Lung (tissue), 12 donors: ENCODE measurements around the gene RIN3. TPM values are rescaled to one million over a fixed set of nuclear protein-coding genes. Genes with fewer than 3 reads are reported as not detected.

Experiments used
- ATAC-seq: fragments of 200-7000 bp; cut with Tn5 transposase; one replicate; pipeline ENCODE4 v1.9.1; 2020; ENCODE audit warnings: moderate number of reproducible peaks; ENCODE audit not compliant: insufficient read depth, low FRiP score
- DNase-seq, 3 donors: peaks; one replicate each; pipeline ENCODE4 v3.0.0-alpha.2; 2013 to 2017
- H3K27ac ChIP-seq, 2 donors: one replicate each; pipeline ENCODE4 v1.5.1; 2013; ENCODE audit warnings: mild to moderate bottlenecking in 2 of 2, moderate library complexity in 2 of 2, control low read depth in 1 of 2, inconsistent platforms in 1 of 2, low read depth in 1 of 2, low read length in 1 of 2
- H3K27me3 ChIP-seq, 3 donors: one replicate each; pipeline ENCODE4 v1.5.1; 2013; ENCODE audit warnings: low read length in 2 of 3; ENCODE audit not compliant: control insufficient read depth in 3 of 3, insufficient read depth in 3 of 3
- H3K36me3 ChIP-seq, 4 donors: one replicate each; pipeline ENCODE4 v1.5.1; 2013; ENCODE audit warnings: low read length in 4 of 4, mild to moderate bottlenecking in 1 of 4, moderate library complexity in 1 of 4; ENCODE audit not compliant: control insufficient read depth in 4 of 4, insufficient read depth in 4 of 4
- H3K4me1 ChIP-seq, 5 donors: one replicate each; pipeline ENCODE4 v1.5.1; 2013; ENCODE audit warnings: low read length in 5 of 5, mild to moderate bottlenecking in 2 of 5, moderate library complexity in 1 of 5; ENCODE audit not compliant: control insufficient read depth in 5 of 5, insufficient read depth in 5 of 5
- H3K4me3 ChIP-seq: one replicate; pipeline ENCODE4 v1.5.1; 2013; ENCODE audit warnings: mild to moderate bottlenecking, control low read depth, moderate library complexity
- H3K9ac ChIP-seq, 2 donors: one replicate each; pipeline ENCODE4 v1.5.1; 2013; ENCODE audit warnings: low read length in 2 of 2, control low read depth in 1 of 2; ENCODE audit not compliant: insufficient read depth in 1 of 2
- H3K9me3 ChIP-seq, 4 donors: one replicate each; pipeline ENCODE4 v1.5.1; 2013; ENCODE audit warnings: low read length in 3 of 4, mild to moderate bottlenecking in 1 of 4, moderate library complexity in 1 of 4; ENCODE audit not compliant: control insufficient read depth in 4 of 4, insufficient read depth in 3 of 4
- WGBS, 2 donors: extraction: QIAGEN DNeasy Blood & Tissue Kit; methylation state at CpG; one replicate each; pipeline ENCODE4 v1.1.7; 2013; 5-methylcytosine and 5-hydroxymethylcytosine counted together
- polyA plus RNA-seq, 2 donors: library from polyadenylated mRNA; stranded (reverse); fragments of 200-250 nt; gene quantifications; one replicate each; pipeline ENCODE4 v1.2.1, GENCODE V29; 2013
- total RNA-seq, 2 donors: library from RNA; depleted of rRNA in 1 of 2; stranded (reverse); fragments of >200 nt in 1 of 2; gene quantifications; one replicate each; pipeline ENCODE4 v1.2.1, GENCODE V29; 2014 to 2021
- TF ChIP-seq, protein P1 (sequence below): IDR thresholded peaks from 2 replicates; pipeline ENCODE4 v1.5.1; 2012; ENCODE audit warnings: mild to moderate bottlenecking; ENCODE audit errors: control extremely low read depth, extremely low read depth
- donor health status: control.
- donor health status: control.
- donor health status: Bipolar disorder and iron deficiency.
- donor health status: healthy.
- donor health status: DM: yes; HTN: yes; CAD: no.

The RIN3 gene
- total and polyA plus RNA-seq, 4 donors, result 19.3 to 55.5 (median 40.2) TPM

DNA sequence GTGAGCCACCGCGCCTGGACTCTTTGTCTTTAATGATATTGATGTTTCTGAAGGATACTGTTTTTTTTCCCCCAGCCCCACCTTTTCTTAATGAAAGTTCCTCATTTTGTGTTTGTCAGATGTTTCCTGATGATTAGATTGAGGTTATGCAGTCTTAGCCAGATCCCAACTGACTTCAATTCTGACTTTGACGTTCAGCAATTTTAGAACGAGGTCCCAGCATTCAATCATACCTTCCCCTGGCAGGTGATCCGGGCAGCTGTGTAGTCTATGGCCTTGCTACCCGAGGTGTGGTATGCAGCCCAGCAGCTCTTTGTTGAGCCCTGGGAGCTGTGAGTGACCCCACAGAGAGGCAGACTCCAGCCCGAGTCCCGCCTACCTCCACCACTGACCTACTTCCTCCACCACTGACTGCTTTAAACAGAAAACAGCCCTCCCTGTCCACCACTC lies 152.1 kb downstream of the RIN3 start:
- H3K9me3 ChIP-seq, result no peaks in the 10 kb centered on the region
- DNase-seq (no peak), ATAC-seq (no peak)
- TF ChIP-seq, protein P1, sequence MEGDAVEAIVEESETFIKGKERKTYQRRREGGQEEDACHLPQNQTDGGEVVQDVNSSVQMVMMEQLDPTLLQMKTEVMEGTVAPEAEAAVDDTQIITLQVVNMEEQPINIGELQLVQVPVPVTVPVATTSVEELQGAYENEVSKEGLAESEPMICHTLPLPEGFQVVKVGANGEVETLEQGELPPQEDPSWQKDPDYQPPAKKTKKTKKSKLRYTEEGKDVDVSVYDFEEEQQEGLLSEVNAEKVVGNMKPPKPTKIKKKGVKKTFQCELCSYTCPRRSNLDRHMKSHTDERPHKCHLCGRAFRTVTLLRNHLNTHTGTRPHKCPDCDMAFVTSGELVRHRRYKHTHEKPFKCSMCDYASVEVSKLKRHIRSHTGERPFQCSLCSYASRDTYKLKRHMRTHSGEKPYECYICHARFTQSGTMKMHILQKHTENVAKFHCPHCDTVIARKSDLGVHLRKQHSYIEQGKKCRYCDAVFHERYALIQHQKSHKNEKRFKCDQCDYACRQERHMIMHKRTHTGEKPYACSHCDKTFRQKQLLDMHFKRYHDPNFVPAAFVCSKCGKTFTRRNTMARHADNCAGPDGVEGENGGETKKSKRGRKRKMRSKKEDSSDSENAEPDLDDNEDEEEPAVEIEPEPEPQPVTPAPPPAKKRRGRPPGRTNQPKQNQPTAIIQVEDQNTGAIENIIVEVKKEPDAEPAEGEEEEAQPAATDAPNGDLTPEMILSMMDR, result no peak
- peak overlapping the region in 1 of 2 donors; percentile 55 for H3K27ac ChIP-seq
- no peak overlapping the region for H3K4me3 ChIP-seq
- peaks cover 0 to 9% (median 0%) of the 10 kb centered on the region in 5 donors for H3K4me1 ChIP-seq
- 17 to 51% methylated on average over 8 of the region's 8 CpGs for WGBS, 2 donors
- H3K9ac ChIP-seq, result no peak overlapping the region
- H3K27me3 ChIP-seq, result no peaks in the 10 kb centered on the region
- H3K36me3 ChIP-seq, result peaks cover 0 to 22% (median 11%) of the 10 kb centered on the region in 4 donors

DNA sequence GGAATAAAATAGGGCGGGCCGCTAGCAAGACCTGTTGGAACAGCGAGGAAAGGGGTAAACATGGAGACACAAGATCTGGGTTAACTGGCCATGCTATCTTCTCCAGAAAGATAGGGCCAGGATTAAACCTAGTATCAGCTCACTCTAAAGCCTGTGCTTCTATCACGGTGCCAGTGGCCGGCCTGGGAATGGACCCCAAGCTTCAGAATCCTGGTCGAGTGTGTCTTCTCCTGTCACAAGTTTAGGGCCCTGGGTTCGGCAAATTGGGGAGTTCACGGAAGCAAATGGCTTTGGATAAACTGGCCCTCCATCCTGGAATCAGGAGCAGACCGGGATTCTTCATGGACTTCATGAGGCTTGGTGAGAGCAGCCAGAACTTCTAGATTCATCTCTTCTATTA lies 152.7 kb downstream of the RIN3 start:
- TF ChIP-seq, protein P1, result no peak
- ATAC-seq, result no peak
- 87 to 93% methylated on average over 9 of the region's 9 CpGs for WGBS, 2 donors
- no peak for DNase-seq
- H3K36me3 ChIP-seq, result peaks cover 0 to 22% (median 9%) of the 10 kb centered on the region in 4 donors
- H3K4me1 ChIP-seq, result peaks cover 0 to 9% (median 0%) of the 10 kb centered on the region in 5 donors
- no peaks in the 10 kb centered on the region for H3K9me3 ChIP-seq
- H3K27me3 ChIP-seq, result no peaks in the 10 kb centered on the region
- H3K9ac ChIP-seq, result no peak overlapping the region
- H3K4me3 ChIP-seq, result no peak overlapping the region
- peak overlapping the region in 1 of 2 donors; percentile 55 for H3K27ac ChIP-seq

DNA sequence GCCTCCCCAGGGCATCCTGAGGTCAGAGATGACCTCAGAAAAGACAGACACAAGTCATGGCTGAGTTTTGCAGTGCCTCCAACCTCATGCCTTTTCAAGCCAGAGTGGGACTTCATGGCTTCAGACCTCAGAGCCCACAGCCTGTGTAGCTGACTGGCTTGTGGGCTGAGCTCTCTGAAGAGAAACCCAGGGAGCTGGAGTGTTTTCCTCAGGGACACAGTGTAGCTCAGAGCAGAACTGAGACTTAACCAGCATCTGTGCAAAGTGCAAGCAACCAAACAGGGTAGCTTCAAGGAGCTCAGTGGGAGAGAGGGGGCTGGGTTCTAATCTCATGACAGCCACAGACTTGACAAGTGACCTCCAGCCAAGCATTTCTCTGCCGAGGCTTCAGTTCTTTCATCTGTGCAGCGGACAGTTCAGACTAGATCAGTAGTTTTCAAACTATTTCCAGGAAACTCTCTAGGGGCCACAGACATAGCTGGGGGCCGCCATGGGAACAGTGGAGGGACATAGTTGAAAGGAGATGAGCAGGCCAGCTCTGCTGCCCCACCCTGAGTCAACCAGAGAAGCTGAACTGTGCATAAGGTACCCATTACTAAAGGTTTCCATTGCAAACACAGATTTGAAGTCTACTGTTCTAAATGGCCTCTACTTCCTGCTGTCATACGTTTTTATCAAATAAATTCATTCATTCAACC lies 154.8 kb downstream of the RIN3 start:
- no peak for DNase-seq
- TF ChIP-seq, protein P1, result no peak
- Histone ChIP-seq H3K27me3 (no peaks in the 10 kb centered on the region), H3K4me1 (peaks cover 0 to 9% (median 0%) of the 10 kb centered on the region in 5 donors), H3K36me3 (peaks cover 0 to 12% (median 9%) of the 10 kb centered on the region in 4 donors), H3K4me3 (no peak overlapping the region), H3K9ac (no peak overlapping the region), H3K9me3 (no peaks in the 10 kb centered on the region), H3K27ac (no peak overlapping the region)
- ATAC-seq, result no peak
- WGBS, 2 donors, result 64 to 68% methylated on average over 4 of the region's 4 CpGs

DNA sequence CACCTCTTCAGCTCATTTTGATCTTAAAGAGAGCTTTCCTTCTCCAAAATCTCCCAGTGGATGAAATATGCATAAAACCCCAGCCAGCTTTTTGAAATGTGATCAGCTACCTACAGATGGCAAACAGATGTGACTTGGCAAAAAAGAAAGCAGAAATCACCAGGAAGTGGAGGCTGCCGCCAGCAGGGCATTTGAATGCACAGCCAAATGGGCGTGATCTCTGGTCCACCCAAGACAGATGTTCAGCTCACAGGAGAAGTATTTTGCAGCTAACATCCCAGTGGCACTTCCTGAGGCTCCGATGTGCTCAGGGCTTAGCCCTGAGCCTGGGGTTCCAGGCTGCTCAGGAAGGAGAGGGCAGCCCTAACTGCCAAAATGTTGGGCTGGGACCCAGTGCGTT lies 156.6 kb downstream of the RIN3 start:
- Histone ChIP-seq H3K27ac (peak overlapping the region in 1 of 2 donors; percentile 20), H3K36me3 (peaks cover 0 to 10% (median 8%) of the 10 kb centered on the region in 4 donors), H3K4me1 (peaks cover 0 to 9% (median 0%) of the 10 kb centered on the region in 5 donors), H3K9me3 (no peaks in the 10 kb centered on the region), H3K9ac (no peak overlapping the region), H3K27me3 (no peaks in the 10 kb centered on the region), H3K4me3 (no peak overlapping the region)
- TF ChIP-seq, protein P1, result no peak
- DNase-seq (peak; percentile 52 to 75 (median 71)), ATAC-seq (no peak)
- 19 to 51% methylated on average over 4 of the region's 4 CpGs for WGBS, 2 donors
